ENCODE measurements around the gene ATP11A. TPM values are rescaled to one million over a fixed set of nuclear protein-coding genes. Genes with fewer than 3 reads are reported as not detected.

ATP11A gene
- total and polyA plus RNA-seq, 2 experiments from 2014 or later, result 28.7 to 30.8 TPM

GRCh38 chr13:112757759-112758086, 67.9 kb downstream of the ATP11A start:
- Histone ChIP-seq H3K9me3 (ENCODE audit: low read depth) (no peaks in the 10 kb centered on the region), H3K4me2 (peak overlapping the region; percentile 41), H3K9me2 (replicated peaks; ENCODE audit: insufficient read depth) (no peaks in the 10 kb centered on the region), H4K20me1 (ENCODE audit: insufficient read depth, poor library complexity, severe bottlenecking) (peaks cover 6% of the 10 kb centered on the region), H2AFZ (no peak overlapping the region), H3K36me3 (replicated peaks; ENCODE audit: insufficient read depth, low read depth) (no peaks in the 10 kb centered on the region), H3K4me1 (ENCODE audit: insufficient read depth) (peaks cover 35% of the 10 kb centered on the region), H3K27ac (peak overlapping the region; percentile 58), H3K4me3 (no peak overlapping the region), H3K27me3 (no peaks in the 10 kb centered on the region), H3K79me2 (peaks cover 76% of the 10 kb centered on the region)
- no peak for DNase-seq (ENCODE audit: low spot score)
- WGBS (ENCODE audit: low lambda C conversion rate, missing lambda C conversion rate), result 93% methylated on average over 10 of the region's 10 CpGs
- TF ChIP-seq CTCF (IDR thresholded peaks at IDR 0.05; ENCODE audit: poor library complexity), result no peak
- TF ChIP-seq EZH2 (IDR thresholded peaks at IDR 0.05; ENCODE audit: borderline replicate concordance), result no peak
- TF ChIP-seq EZH2phosphoT487 (IDR thresholded peaks at IDR 0.05; ENCODE audit: low read depth, severe bottlenecking, unreplicated experiment), result no peak

- no peaks in the 10 kb centered on the region for H3K9me3 ChIP-seq (ENCODE audit: low read depth)
- no peaks in the 10 kb centered on the region for H3K9me2 ChIP-seq (replicated peaks; ENCODE audit: insufficient read depth)
- no peak for DNase-seq (ENCODE audit: low spot score)
- H3K4me2 ChIP-seq, result no peak overlapping the region
- no peak overlapping the region for H3K27ac ChIP-seq
- 89% methylated on average over 9 of the region's 9 CpGs for WGBS (ENCODE audit: low lambda C conversion rate, missing lambda C conversion rate)
- H3K79me2 ChIP-seq, result peaks cover 74% of the 10 kb centered on the region
- H4K20me1 ChIP-seq (ENCODE audit: insufficient read depth, poor library complexity, severe bottlenecking), result peaks cover 6% of the 10 kb centered on the region
- H3K4me1 ChIP-seq (ENCODE audit: insufficient read depth), result peaks cover 35% of the 10 kb centered on the region
- H3K27me3 ChIP-seq, result no peaks in the 10 kb centered on the region
- H3K4me3 ChIP-seq, result no peak overlapping the region
- H2AFZ ChIP-seq, result no peak overlapping the region
- TF ChIP-seq EZH2phosphoT487 (IDR thresholded peaks at IDR 0.05; ENCODE audit: low read depth, severe bottlenecking, unreplicated experiment) (no peak), CTCF (IDR thresholded peaks at IDR 0.05; ENCODE audit: poor library complexity) (no peak), EZH2 (IDR thresholded peaks at IDR 0.05; ENCODE audit: borderline replicate concordance) (no peak)
- no peaks in the 10 kb centered on the region for H3K36me3 ChIP-seq (replicated peaks; ENCODE audit: insufficient read depth, low read depth)
Measured at GRCh38 chr13:112759053-112759452, 69.2 kb downstream of the ATP11A start.

GRCh38 chr13:112759827-112760226, 70.0 kb downstream of the ATP11A start:
- no peak overlapping the region for H3K4me2 ChIP-seq
- no peak overlapping the region for H3K4me3 ChIP-seq
- no peaks in the 10 kb centered on the region for H3K9me3 ChIP-seq (ENCODE audit: low read depth)
- 88% methylated on average over 11 of the region's 11 CpGs for WGBS (ENCODE audit: low lambda C conversion rate, missing lambda C conversion rate)
- H3K27me3 ChIP-seq, result no peaks in the 10 kb centered on the region
- peaks cover 6% of the 10 kb centered on the region for H4K20me1 ChIP-seq (ENCODE audit: insufficient read depth, poor library complexity, severe bottlenecking)
- no peak for TF ChIP-seq EZH2phosphoT487 (IDR thresholded peaks at IDR 0.05; ENCODE audit: low read depth, severe bottlenecking, unreplicated experiment)
- no peak for TF ChIP-seq EZH2 (IDR thresholded peaks at IDR 0.05; ENCODE audit: borderline replicate concordance)
- TF ChIP-seq CTCF (IDR thresholded peaks at IDR 0.05; ENCODE audit: poor library complexity), result no peak
- no peaks in the 10 kb centered on the region for H3K9me2 ChIP-seq (replicated peaks; ENCODE audit: insufficient read depth)
- H3K36me3 ChIP-seq (replicated peaks; ENCODE audit: insufficient read depth, low read depth), result no peaks in the 10 kb centered on the region
- peaks cover 76% of the 10 kb centered on the region for H3K79me2 ChIP-seq
- no peak for DNase-seq (ENCODE audit: low spot score)
- H3K4me1 ChIP-seq (ENCODE audit: insufficient read depth), result peaks cover 35% of the 10 kb centered on the region
- H2AFZ ChIP-seq, result no peak overlapping the region
- H3K27ac ChIP-seq, result no peak overlapping the region

GRCh38 chr13:112760435-112760834, 70.6 kb downstream of the ATP11A start:
- peaks cover 73% of the 10 kb centered on the region for H3K79me2 ChIP-seq
- H3K4me3 ChIP-seq, result no peak overlapping the region
- 78% methylated on average over 3 of the region's 3 CpGs for WGBS (ENCODE audit: low lambda C conversion rate, missing lambda C conversion rate)
- H3K27ac ChIP-seq, result no peak overlapping the region
- H3K4me1 ChIP-seq (ENCODE audit: insufficient read depth), result peaks cover 35% of the 10 kb centered on the region
- no peak overlapping the region for H2AFZ ChIP-seq
- H3K9me3 ChIP-seq (ENCODE audit: low read depth), result no peaks in the 10 kb centered on the region
- H3K9me2 ChIP-seq (replicated peaks; ENCODE audit: insufficient read depth), result no peaks in the 10 kb centered on the region
- peaks cover 6% of the 10 kb centered on the region for H4K20me1 ChIP-seq (ENCODE audit: insufficient read depth, poor library complexity, severe bottlenecking)
- H3K4me2 ChIP-seq, result no peak overlapping the region
- TF ChIP-seq EZH2phosphoT487 (IDR thresholded peaks at IDR 0.05; ENCODE audit: low read depth, severe bottlenecking, unreplicated experiment), result no peak
- no peak for TF ChIP-seq EZH2 (IDR thresholded peaks at IDR 0.05; ENCODE audit: borderline replicate concordance)
- DNase-seq (ENCODE audit: low spot score), result no peak
- H3K27me3 ChIP-seq, result no peaks in the 10 kb centered on the region
- H3K36me3 ChIP-seq (replicated peaks; ENCODE audit: insufficient read depth, low read depth), result no peaks in the 10 kb centered on the region
